K562 (cell line): ENCODE data around the gene CETN1. TPM values are rescaled to one million over a fixed set of nuclear protein-coding genes. Genes with fewer than 3 reads are reported as not detected.

Experiments
- EZH2 ChIP-seq: IDR thresholded peaks from 2 replicates; pipeline ENCODE4 v1.6.1; 2012; ENCODE audit warnings: low read depth, mild to moderate bottlenecking, inconsistent platforms, low read length, borderline replicate concordance
- GABPB1 ChIP-seq: sonication (generic); formaldehyde crosslinking; IDR thresholded peaks from 2 replicates; pipeline ENCODE4 v1.8.0; 2022; ENCODE audit warnings: mild to moderate bottlenecking, missing genetic modification reagents
- PTTG1 ChIP-seq: fragments of 450-650 bp; IDR thresholded peaks from 2 replicates; pipeline ENCODE4 v1.6.1; 2016; ENCODE audit warnings: low read depth, mild to moderate bottlenecking, missing genetic modification characterization, missing compliant biosample characterization
- RBM14 ChIP-seq: fragments of 200-400 bp; formaldehyde crosslinking; IDR thresholded peaks from 2 replicates; pipeline ENCODE4 v1.6.1; 2018; ENCODE audit warnings: low read depth, mild to moderate bottlenecking, low read length, moderate library complexity, borderline replicate concordance; ENCODE audit not compliant: insufficient read depth
- RBM17 ChIP-seq: fragments of 200-400 bp; formaldehyde crosslinking; IDR thresholded peaks from 2 replicates; pipeline ENCODE4 v1.6.1; 2017; ENCODE audit warnings: low read depth, mild to moderate bottlenecking, low read length, borderline replicate concordance
- SMAD1 ChIP-seq: fragments of 150-350 bp; IDR thresholded peaks from 2 replicates; pipeline ENCODE4 v1.6.1; 2014; ENCODE audit warnings: low read length, low read depth; ENCODE audit not compliant: partially characterized antibody
- XRCC5 ChIP-seq: fragments of 200-400 bp; formaldehyde crosslinking; IDR thresholded peaks from 2 replicates; pipeline ENCODE4 v1.6.1; 2017; ENCODE audit warnings: low read depth, mild to moderate bottlenecking, low read length
- ZNF696 ChIP-seq: fragments of 250-450 bp; sonication (Bioruptor Pico); conservative IDR thresholded peaks from 2 replicates; pipeline ENCODE4 v1.4.0; 2020; ENCODE audit warnings: mild to moderate bottlenecking, moderate library complexity
- polyA plus RNA-seq, 8 experiments: library from polyadenylated mRNA; depleted of rRNA in 4 of 8; stranded (reverse) in 5 of 8; unstranded in 3 of 8; fragments of >200 nt; fragmentation: Nextera tagmentation in 2 of 8; fragmentation: Illumina TruSeq in 1 of 8; extraction: Ambion mirVana in 2 of 8; extraction: Trizol in 1 of 8; gene quantifications; 2 replicates each; pipeline versions ENCODE4 v1.2.1 to v1.2.3, GENCODE V29; 2011 to 2014; ENCODE audit warnings: inconsistent platforms in 1 of 8, missing spikeins in 1 of 8
- total RNA-seq, 7 experiments: library from RNA; depleted of rRNA in 6 of 7; stranded (reverse); fragments of >200 nt in 6 of 7; fragmentation: Illumina TruSeq in 2 of 7; extraction: Trizol in 2 of 7; gene quantifications; 2 replicates each; pipeline versions ENCODE4 v1.2.1 to v1.2.3, GENCODE V29; 2011 to 2021; ENCODE audit warnings: low replicate concordance in 1 of 7
- TF ChIP-seq, protein P1 (sequence below): fragments of 200-400 bp; formaldehyde crosslinking; IDR thresholded peaks from 2 replicates; pipeline ENCODE4 v1.6.1; 2017; ENCODE audit warnings: mild to moderate bottlenecking, low read depth, low read length, moderate library complexity
- TF ChIP-seq, protein P2 (sequence below): sonication (generic); IDR thresholded peaks from 2 replicates; pipeline ENCODE4 v1.6.1; 2016
- TF ChIP-seq, protein P3 (sequence below): fragments of 250-450 bp; sonication (Bioruptor Pico); IDR thresholded peaks from 2 replicates; pipeline ENCODE4 v1.4.0; 2020
- TF ChIP-seq, protein P4 (sequence below): sonication (generic); formaldehyde crosslinking; IDR thresholded peaks from 2 replicates; pipeline ENCODE4 v1.8.0; 2022; ENCODE audit warnings: missing genetic modification reagents, mild to moderate bottlenecking, borderline replicate concordance
- TF ChIP-seq, protein P5 (sequence below): fragments of 450-650 bp; conservative IDR thresholded peaks from 2 replicates; pipeline ENCODE4 v1.6.1; 2016; ENCODE audit warnings: missing genetic modification characterization, low read depth, mild to moderate bottlenecking, control low read depth, missing compliant biosample characterization

Gene CETN1
- total and polyA plus RNA-seq, 9 of the 15 experiments (the other 6 are each of a cell fraction or from before 2014, with no cell fraction given), result 0.07 to 0.34 (median 0.19) TPM; not detected in 3

DNA sequence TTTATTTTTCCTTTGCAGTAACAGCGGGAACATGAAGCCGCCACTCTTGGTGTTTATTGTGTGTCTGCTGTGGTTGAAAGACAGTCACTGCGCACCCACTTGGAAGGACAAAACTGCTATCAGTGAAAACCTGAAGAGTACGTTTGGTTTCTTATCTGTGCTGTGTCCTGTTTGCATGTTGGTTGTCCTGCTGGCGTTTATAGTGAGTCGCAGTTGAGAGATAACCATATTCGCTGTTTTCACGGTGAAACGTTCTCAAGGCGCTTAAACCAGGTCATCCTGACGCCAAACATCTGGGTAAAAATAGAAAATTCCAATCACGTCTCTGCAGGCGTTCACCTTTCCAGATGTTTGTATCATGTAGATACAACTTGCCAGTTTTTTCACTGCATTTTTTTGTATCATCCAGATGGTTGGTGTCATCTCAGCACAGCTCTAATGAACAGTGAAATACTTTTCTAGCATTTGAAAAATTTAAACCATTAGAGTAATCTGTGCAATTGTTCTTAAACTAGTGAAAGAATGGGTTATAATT is 37.9 kb downstream of the CETN1 start (continued):
- TF ChIP-seq, protein P1, sequence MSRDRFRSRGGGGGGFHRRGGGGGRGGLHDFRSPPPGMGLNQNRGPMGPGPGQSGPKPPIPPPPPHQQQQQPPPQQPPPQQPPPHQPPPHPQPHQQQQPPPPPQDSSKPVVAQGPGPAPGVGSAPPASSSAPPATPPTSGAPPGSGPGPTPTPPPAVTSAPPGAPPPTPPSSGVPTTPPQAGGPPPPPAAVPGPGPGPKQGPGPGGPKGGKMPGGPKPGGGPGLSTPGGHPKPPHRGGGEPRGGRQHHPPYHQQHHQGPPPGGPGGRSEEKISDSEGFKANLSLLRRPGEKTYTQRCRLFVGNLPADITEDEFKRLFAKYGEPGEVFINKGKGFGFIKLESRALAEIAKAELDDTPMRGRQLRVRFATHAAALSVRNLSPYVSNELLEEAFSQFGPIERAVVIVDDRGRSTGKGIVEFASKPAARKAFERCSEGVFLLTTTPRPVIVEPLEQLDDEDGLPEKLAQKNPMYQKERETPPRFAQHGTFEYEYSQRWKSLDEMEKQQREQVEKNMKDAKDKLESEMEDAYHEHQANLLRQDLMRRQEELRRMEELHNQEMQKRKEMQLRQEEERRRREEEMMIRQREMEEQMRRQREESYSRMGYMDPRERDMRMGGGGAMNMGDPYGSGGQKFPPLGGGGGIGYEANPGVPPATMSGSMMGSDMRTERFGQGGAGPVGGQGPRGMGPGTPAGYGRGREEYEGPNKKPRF, result no peak
- TF ChIP-seq GABPB1 (CRISPR knock-in tag) (no peak), RBM17 (no peak), EZH2 (peak; percentile 68; the same call in 1 of the 2 replicates), PTTG1 (no peak), RBM14 (no peak), XRCC5 (0 out of 2 replicates have a peak, but pooled peaks have one; percentile 36), ZNF696 (CRISPR knock-in tag) (no peak), SMAD1 (peak; percentile 85)
- TF ChIP-seq, protein P2, sequence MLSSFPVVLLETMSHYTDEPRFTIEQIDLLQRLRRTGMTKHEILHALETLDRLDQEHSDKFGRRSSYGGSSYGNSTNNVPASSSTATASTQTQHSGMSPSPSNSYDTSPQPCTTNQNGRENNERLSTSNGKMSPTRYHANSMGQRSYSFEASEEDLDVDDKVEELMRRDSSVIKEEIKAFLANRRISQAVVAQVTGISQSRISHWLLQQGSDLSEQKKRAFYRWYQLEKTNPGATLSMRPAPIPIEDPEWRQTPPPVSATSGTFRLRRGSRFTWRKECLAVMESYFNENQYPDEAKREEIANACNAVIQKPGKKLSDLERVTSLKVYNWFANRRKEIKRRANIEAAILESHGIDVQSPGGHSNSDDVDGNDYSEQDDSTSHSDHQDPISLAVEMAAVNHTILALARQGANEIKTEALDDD, result peak; percentile 96
- TF ChIP-seq, protein P3, sequence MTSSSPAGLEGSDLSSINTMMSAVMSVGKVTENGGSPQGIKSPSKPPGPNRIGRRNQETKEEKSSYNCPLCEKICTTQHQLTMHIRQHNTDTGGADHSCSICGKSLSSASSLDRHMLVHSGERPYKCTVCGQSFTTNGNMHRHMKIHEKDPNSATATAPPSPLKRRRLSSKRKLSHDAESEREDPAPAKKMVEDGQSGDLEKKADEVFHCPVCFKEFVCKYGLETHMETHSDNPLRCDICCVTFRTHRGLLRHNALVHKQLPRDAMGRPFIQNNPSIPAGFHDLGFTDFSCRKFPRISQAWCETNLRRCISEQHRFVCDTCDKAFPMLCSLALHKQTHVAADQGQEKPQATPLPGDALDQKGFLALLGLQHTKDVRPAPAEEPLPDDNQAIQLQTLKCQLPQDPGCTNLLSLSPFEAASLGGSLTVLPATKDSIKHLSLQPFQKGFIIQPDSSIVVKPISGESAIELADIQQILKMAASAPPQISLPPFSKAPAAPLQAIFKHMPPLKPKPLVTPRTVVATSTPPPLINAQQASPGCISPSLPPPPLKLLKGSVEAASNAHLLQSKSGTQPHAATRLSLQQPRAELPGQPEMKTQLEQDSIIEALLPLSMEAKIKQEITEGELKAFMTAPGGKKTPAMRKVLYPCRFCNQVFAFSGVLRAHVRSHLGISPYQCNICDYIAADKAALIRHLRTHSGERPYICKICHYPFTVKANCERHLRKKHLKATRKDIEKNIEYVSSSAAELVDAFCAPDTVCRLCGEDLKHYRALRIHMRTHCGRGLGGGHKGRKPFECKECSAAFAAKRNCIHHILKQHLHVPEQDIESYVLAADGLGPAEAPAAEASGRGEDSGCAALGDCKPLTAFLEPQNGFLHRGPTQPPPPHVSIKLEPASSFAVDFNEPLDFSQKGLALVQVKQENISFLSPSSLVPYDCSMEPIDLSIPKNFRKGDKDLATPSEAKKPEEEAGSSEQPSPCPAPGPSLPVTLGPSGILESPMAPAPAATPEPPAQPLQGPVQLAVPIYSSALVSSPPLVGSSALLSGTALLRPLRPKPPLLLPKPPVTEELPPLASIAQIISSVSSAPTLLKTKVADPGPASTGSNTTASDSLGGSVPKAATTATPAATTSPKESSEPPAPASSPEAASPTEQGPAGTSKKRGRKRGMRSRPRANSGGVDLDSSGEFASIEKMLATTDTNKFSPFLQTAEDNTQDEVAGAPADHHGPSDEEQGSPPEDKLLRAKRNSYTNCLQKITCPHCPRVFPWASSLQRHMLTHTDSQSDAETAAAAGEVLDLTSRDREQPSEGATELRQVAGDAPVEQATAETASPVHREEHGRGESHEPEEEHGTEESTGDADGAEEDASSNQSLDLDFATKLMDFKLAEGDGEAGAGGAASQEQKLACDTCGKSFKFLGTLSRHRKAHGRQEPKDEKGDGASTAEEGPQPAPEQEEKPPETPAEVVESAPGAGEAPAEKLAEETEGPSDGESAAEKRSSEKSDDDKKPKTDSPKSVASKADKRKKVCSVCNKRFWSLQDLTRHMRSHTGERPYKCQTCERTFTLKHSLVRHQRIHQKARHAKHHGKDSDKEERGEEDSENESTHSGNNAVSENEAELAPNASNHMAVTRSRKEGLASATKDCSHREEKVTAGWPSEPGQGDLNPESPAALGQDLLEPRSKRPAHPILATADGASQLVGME (CRISPR knock-in tag), result no peak
- TF ChIP-seq, protein P4, sequence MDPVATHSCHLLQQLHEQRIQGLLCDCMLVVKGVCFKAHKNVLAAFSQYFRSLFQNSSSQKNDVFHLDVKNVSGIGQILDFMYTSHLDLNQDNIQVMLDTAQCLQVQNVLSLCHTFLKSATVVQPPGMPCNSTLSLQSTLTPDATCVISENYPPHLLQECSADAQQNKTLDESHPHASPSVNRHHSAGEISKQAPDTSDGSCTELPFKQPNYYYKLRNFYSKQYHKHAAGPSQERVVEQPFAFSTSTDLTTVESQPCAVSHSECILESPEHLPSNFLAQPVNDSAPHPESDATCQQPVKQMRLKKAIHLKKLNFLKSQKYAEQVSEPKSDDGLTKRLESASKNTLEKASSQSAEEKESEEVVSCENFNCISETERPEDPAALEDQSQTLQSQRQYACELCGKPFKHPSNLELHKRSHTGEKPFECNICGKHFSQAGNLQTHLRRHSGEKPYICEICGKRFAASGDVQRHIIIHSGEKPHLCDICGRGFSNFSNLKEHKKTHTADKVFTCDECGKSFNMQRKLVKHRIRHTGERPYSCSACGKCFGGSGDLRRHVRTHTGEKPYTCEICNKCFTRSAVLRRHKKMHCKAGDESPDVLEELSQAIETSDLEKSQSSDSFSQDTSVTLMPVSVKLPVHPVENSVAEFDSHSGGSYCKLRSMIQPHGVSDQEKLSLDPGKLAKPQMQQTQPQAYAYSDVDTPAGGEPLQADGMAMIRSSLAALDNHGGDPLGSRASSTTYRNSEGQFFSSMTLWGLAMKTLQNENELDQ (CRISPR knock-in tag), result no peak
- TF ChIP-seq, protein P5, sequence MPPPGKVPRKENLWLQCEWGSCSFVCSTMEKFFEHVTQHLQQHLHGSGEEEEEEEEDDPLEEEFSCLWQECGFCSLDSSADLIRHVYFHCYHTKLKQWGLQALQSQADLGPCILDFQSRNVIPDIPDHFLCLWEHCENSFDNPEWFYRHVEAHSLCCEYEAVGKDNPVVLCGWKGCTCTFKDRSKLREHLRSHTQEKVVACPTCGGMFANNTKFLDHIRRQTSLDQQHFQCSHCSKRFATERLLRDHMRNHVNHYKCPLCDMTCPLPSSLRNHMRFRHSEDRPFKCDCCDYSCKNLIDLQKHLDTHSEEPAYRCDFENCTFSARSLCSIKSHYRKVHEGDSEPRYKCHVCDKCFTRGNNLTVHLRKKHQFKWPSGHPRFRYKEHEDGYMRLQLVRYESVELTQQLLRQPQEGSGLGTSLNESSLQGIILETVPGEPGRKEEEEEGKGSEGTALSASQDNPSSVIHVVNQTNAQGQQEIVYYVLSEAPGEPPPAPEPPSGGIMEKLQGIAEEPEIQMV (tag), result no peak
